Ascending aorta (tissue), 2 donors: ENCODE data around the gene CD247. TPM values are rescaled to one million over a fixed set of nuclear protein-coding genes. Genes with fewer than 3 reads are reported as not detected.

Source experiments
- DNase-seq, 2 donors: peaks; one replicate each; pipeline ENCODE4 v3.0.0-alpha.2; 2019; ENCODE audit warnings: low spot score in 2 of 2
- H3K27ac ChIP-seq, 2 donors: fragments of 200-600 bp; sonication (generic); one replicate each; pipeline ENCODE4 v1.5.1; 2016 to 2017; ENCODE audit warnings: mild to moderate bottlenecking in 1 of 2
- H3K27me3 ChIP-seq: fragments of 200-600 bp; sonication (generic); one replicate; pipeline ENCODE4 v1.5.1; 2017
- H3K36me3 ChIP-seq, 2 donors: fragments of 200-600 bp; sonication (generic); one replicate each; pipeline ENCODE4 v1.5.1; 2016
- H3K4me1 ChIP-seq, 2 donors: fragments of 200-600 bp; sonication (generic); one replicate each; pipeline ENCODE4 v1.5.1; 2016 to 2017; ENCODE audit warnings: mild to moderate bottlenecking in 1 of 2
- H3K4me3 ChIP-seq, 2 donors: fragments of 200-600 bp; sonication (generic); one replicate each; pipeline ENCODE4 v1.5.1; 2016 to 2017; ENCODE audit warnings: mild to moderate bottlenecking in 1 of 2
- H3K9me3 ChIP-seq, 2 donors: fragments of 200-600 bp; sonication (generic); one replicate each; pipeline ENCODE4 v1.5.1; 2016
- CTCF ChIP-seq, 3 experiments: fragments of 200-600 bp in 2 of 3; fragments of 450-650 bp in 1 of 3; sonication (generic) in 2 of 3; IDR thresholded peaks; one replicate each; pipeline ENCODE4 v1.5.1; 2016 to 2019; ENCODE audit warnings: antibody characterized with exemption in 3 of 3, mild to moderate bottlenecking in 1 of 3, moderate library complexity in 1 of 3
- intact Hi-C: fragments of 100-400 bp; cut with DNase I; formaldehyde crosslinking; loops from one replicate; pipeline ENCODE4 v1.15.1; 2023
- total RNA-seq: library from RNA; depleted of rRNA; stranded (reverse); fragments of >200 nt; gene quantifications from one replicate; pipeline ENCODE4 v1.1.0, GENCODE V29; 2016

CD247 gene
- 3.7 TPM for total RNA-seq

GRCh38 chr1:167518331-167518700 lies at the start of gene CD247:
Gene CD247, minus strand, starts transcription at chr1:167518529. Its CDS starts 64 bp downstream, at chr1:167518465.
- H3K9me3 ChIP-seq = no peaks in the 10 kb centered on the region
- H3K4me1 ChIP-seq = no peaks in the 10 kb centered on the region
- H3K27me3 ChIP-seq = no peaks in the 10 kb centered on the region
- DNase-seq = no peak
- no peak within 1 kb of the TSS for H3K27ac ChIP-seq
- TF ChIP-seq CTCF (IDR thresholded peaks at IDR 0.05) = no peak
- H3K4me3 ChIP-seq = no peak within 1 kb of the TSS
- intact Hi-C loops = no loop called here
- H3K36me3 ChIP-seq = no peaks in the 10 kb centered on the region

GRCh38 chr1:167567663-167568062 lies 49.3 kb upstream of the CD247 start:
- intact Hi-C loops = no loop called here
- Histone ChIP-seq H3K4me3 (no peak overlapping the region), H3K9me3 (no peaks in the 10 kb centered on the region), H3K27ac (no peak overlapping the region), H3K4me1 (no peaks in the 10 kb centered on the region), H3K27me3 (no peaks in the 10 kb centered on the region), H3K36me3 (no peaks in the 10 kb centered on the region)
- DNase-seq = no peak
- no peak for TF ChIP-seq CTCF (IDR thresholded peaks at IDR 0.05)

GRCh38 chr1:167566766-167567165 lies 48.4 kb upstream of the CD247 start:
- DNase-seq = no peak
- TF ChIP-seq CTCF (IDR thresholded peaks at IDR 0.05) = no peak
- no peaks in the 10 kb centered on the region for H3K4me1 ChIP-seq
- H3K27me3 ChIP-seq = no peaks in the 10 kb centered on the region
- intact Hi-C loops = no loop called here
- no peaks in the 10 kb centered on the region for H3K36me3 ChIP-seq
- no peak overlapping the region for H3K27ac ChIP-seq
- no peak overlapping the region for H3K4me3 ChIP-seq
- no peaks in the 10 kb centered on the region for H3K9me3 ChIP-seq

- no peak for DNase-seq
- no peak for TF ChIP-seq CTCF (IDR thresholded peaks at IDR 0.05)
- intact Hi-C loops = no loop called here
These were observed 47.6 kb upstream of the CD247 start for GRCh38 chr1:167565922-167566321.

GRCh38 chr1:167564612-167565270 lies 46.4 kb upstream of the CD247 start:
- TF ChIP-seq CTCF (IDR thresholded peaks at IDR 0.05) = no peak
- H3K9me3 ChIP-seq = no peaks in the 10 kb centered on the region
- H3K27me3 ChIP-seq = no peaks in the 10 kb centered on the region
- no peak overlapping the region for H3K27ac ChIP-seq
- DNase-seq = no peak
- no peak overlapping the region for H3K4me3 ChIP-seq
- no peaks in the 10 kb centered on the region for H3K4me1 ChIP-seq
- intact Hi-C loops = no loop called here
- H3K36me3 ChIP-seq = no peaks in the 10 kb centered on the region

More at GRCh38 chr1:167565922-167566321, 47.6 kb upstream of the CD247 start:
- no peaks in the 10 kb centered on the region for H3K36me3 ChIP-seq
- H3K27me3 ChIP-seq = no peaks in the 10 kb centered on the region
- H3K4me1 ChIP-seq = no peaks in the 10 kb centered on the region
- no peak overlapping the region for H3K4me3 ChIP-seq
- no peaks in the 10 kb centered on the region for H3K9me3 ChIP-seq
- no peak overlapping the region for H3K27ac ChIP-seq
